PFSK-1 (cell line): ENCODE results near the gene ZCCHC24.

Experiments
- FOXP2 ChIP-seq: optimal IDR thresholded peaks from 2 replicates; pipeline ENCODE3; 2011; ENCODE audit warnings: borderline replicate concordance, control low read depth, inconsistent platforms; ENCODE audit not compliant: insufficient read depth; ENCODE audit errors: extremely low read length, extremely low read depth
- POLR2AphosphoS5 ChIP-seq: IDR thresholded peaks from 2 replicates; pipeline ENCODE4 v1.6.1; 2012; ENCODE audit warnings: low read depth, mild to moderate bottlenecking, control low read depth, low read length, moderate library complexity
- REST ChIP-seq, 2 experiments: IDR thresholded peaks; 2 replicates each; pipeline versions ENCODE4 v1.6.1 to v1.8.0; 2011 to 2012; ENCODE audit warnings: low read depth in 2 of 2, low read length in 2 of 2, control low read depth in 1 of 2, inconsistent platforms in 1 of 2, mild to moderate bottlenecking in 1 of 2, moderate library complexity in 1 of 2; ENCODE audit not compliant: insufficient read depth in 1 of 2
- SIN3A ChIP-seq: IDR thresholded peaks from 2 replicates; pipeline ENCODE4 v1.6.1; 2012; ENCODE audit warnings: mild to moderate bottlenecking, low read length, moderate library complexity, borderline replicate concordance; ENCODE audit not compliant: insufficient read depth
- TAF1 ChIP-seq: IDR thresholded peaks from 2 replicates; pipeline ENCODE4 v1.6.1; 2012; ENCODE audit warnings: low read length, control low read depth, borderline replicate concordance; ENCODE audit not compliant: insufficient read depth

Gene ZCCHC24

DNA sequence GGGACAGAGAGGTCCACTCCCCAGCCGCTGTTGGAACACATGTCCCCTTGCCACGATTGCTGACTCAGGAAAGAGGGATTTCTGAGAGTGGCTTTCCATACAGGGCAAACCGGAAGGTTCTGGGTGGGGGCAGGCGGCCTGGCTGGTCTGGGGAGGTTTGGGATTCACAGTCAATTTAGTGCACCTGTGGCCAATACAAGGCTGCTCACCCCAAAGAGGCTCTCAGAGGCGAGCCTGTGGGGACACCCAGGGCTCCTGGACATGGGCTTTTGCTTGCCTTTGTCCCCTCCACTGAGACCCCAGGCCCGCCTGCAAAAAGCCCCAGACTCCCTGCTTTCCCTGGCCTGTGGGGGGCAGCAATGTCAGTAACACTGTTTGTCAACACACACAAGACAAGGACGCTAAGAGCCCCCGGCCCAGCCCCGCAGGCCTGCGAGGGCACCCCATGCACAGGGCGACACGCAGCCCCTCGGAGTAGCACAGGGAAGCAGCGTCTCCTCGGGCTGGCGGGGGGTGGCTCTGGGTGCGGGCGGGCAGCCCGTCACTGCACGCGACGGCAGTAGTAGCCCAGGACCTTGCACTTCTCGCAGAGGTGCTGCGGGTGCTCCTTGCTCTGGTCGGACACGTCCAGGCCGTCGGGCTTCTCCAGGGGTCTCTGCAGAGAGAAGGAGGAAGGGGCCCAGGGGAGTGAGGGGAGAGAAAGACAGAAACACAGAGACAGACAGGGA is 59.5 kb downstream of the ZCCHC24 start:
- TF ChIP-seq SIN3A (no peak), REST (IDR thresholded peaks at IDR 0.05; ENCODE audit: insufficient read depth in 1 of 2, low read depth in 2 of 2, low read length in 2 of 2) (no peak), TAF1 (no peak), FOXP2 (no peak), POLR2AphosphoS5 (no peak)

- TF ChIP-seq REST (IDR thresholded peaks at IDR 0.05; ENCODE audit: insufficient read depth in 1 of 2, low read depth in 2 of 2, low read length in 2 of 2) (no peak), TAF1 (no peak)
Observed at GRCh38 chr10:79385392-79385795, 60.0 kb downstream of the ZCCHC24 start.

DNA sequence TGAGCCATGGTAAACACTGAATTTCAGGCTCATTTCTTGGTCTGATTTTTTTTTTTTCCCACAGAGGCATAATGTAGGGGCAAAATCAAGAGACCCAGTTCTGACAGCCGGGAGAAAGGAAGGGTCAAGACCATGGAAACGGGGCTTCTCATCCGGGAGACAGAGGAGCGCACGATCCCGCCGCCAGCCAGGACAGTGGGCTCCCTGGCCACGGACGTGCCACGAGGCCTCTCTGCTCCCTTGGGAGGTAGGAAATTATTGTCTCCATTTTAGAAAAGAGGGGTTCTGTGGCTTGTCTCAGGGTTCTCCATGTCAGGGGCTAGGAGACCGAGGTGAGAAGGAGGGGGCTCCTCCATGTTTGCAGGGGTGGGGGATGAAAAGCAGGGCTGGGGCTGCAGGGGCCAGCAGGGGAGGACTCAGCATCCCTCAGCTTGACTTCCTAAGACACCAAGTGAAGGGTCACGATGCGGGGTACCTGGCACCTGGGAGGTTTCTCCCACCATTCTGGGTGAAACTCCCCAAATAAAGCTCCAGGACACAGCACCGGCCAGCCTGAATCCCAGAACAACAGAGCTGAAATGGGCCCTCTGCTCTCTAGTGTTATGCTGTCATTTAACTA is 60.5 kb downstream of the ZCCHC24 start:
- TF ChIP-seq FOXP2 = no peak

- TF ChIP-seq SIN3A (no peak), POLR2AphosphoS5 (no peak), REST (IDR thresholded peaks at IDR 0.05; ENCODE audit: insufficient read depth in 1 of 2, low read depth in 2 of 2, low read length in 2 of 2) (no peak)
Observed at GRCh38 chr10:79383974-79384606, 61.3 kb downstream of the ZCCHC24 start.

GRCh38 chr10:79382491-79382941 is 62.9 kb downstream of the ZCCHC24 start:
- TF ChIP-seq REST (IDR thresholded peaks at IDR 0.05; ENCODE audit: insufficient read depth in 1 of 2, low read depth in 2 of 2, low read length in 2 of 2) = no peak
- TF ChIP-seq TAF1 = no peak
